HG03442 (cell line): ENCODE data around the gene PTPRJ.
A peak's percentile ranks its signal among the peaks of the same experiment; 100 is the strongest.
"Not testable (repeated sequence)": the region's sequence is repeated elsewhere in the genome, so short reads cannot be mapped to it uniquely, and the experiment has no call there.

Experiments
- ATAC-seq: cut with Tn5 transposase; IDR thresholded peaks from one replicate; pipeline ENCODE4 v1.9.1; 2021; ENCODE audit warnings: mild to moderate bottlenecking, moderate library complexity; ENCODE audit not compliant: unreplicated experiment

PTPRJ gene

DNA sequence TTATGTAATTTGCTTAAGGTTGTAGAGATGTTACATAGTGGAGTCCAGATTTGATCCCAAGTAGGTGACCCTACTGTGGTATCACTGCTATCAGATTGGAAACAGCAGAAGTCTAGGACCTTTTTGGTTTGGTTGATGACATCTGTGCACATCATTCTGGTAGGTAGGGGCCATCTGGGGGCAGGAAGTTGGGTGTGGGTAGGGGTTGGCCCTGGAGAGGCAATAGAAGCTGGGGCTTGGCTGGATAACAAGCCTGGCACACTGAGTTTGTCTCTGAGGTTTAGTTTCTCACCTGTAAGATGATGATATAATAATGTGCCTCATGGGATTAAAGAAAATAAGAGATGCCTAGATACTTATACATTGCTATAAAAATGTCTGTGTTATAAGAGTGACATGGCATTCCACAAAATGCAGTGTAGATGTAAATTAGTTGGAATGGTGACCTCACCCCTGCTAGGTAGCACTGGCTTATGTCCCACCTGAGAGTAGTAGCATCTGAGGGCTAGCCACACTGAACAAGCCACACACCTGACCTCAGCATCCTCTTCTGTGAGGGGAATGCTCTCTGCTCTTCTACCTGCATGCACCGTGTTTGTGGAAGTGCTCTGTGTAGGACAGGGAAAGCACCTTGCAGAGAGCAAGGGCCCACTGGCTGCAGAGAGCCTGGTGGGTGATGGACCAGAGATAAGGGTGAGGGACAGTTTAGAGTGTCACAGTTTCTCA is 36.9 kb downstream of the PTPRJ start:
- ATAC-seq: no peak

- no peak for ATAC-seq
Observed at GRCh38 chr11:48017831-48018527, 37.6 kb downstream of the PTPRJ start.

DNA sequence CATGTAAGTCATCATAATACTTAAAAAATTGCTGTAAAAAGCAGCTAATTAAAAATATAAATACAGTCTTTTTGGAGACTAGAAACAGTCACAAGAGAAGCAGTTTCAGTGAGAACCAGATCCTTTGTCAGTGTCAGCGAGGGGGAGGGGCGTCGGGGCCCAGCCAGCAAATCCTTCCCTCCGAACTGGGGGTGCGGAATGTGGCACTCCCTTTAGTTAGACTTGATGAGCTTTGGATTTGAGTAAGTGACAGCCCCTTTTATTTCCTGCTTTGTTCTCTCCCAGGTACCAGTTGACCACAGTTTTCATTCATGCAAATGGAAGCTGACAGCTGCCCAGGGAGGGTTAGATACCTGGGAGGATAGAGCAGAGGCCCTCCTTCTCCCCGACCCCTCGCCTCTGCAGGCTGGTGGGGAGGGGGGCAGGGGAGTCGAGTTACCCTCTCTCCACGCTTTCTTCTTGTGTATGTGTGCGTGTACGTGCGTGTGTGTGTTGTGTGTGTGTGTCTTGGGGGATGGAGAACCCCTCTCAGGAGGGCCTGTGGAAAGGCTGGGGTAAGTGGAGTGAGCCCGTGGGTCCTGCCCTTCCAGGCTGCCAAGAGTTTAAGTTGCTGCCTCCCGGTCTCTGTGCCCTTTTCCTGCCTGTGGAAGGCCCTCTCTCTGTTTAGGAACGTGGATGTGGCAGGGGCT is 38.3 kb downstream of the PTPRJ start:
- no peak for ATAC-seq

DNA sequence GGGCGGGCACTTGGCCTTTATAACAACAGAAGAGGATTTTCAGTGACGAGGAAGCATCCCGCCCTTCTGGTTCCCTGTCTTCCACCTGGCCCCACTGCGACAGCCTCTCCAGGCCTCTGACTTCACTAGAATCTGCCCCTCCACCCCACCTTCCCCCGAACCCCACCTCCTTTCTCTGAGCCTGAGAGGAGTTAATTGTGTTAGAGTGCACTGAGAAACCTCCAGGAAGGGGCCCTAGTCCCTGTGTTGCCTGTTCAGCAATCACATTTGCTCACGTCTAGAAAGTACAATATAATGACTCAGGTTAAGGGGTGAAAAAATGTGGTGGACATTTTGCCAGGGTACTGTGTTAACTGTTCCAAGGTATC is 38.8 kb downstream of the PTPRJ start:
- no peak for ATAC-seq

DNA sequence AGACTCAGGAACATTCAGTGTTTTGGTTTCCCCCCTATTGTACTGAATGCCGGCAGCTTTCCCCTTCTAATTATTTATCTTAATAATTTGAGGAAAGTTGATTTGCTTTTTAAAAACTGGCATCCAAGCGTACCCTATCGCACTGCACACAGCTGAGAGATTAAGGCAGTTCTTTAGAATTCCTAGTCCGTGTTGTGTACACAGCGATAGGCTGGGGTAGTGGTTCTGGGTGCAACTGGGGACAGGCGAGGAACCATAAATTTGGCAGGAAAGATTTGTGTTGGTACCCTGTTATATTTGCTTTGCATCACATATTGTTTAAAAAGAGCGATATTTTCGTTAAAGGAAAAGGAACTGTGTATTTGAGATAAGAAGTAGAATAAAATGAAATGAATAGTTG is 39.2 kb downstream of the PTPRJ start:
- no peak for ATAC-seq

GRCh38 chr11:48020092-48020755 is 39.9 kb downstream of the PTPRJ start:
- peak; percentile 64 for ATAC-seq

DNA sequence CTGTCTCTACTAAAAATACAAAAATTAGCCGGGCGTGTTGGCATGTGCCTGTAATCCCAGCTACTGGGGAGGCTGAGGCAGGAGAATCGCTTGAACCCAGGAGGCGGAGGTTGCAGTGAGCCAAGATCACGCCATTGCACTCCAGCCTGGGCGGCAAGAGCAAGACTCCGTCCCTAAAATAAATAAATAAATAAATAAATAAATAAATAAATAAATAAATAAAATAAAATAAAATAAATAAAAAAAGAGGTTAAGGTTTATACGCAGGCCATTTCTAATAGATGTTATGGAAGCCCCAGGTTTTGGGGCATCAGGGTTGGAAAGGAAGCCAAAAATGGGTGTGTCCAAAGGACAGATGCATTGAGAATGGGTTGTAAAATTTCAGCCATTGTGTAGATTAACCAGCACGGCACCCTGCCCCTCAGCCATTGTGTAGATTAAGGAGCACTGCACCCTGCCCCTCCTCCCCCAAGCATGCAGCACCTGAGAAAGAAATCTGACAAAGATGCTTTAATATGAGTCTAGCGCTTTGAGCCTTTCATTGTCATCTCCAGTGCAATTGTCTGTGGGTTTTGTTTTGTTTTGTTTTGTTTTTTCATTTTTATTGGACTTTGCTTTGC is 41.0 kb downstream of the PTPRJ start:
- ATAC-seq: not testable (repeated sequence)

- ATAC-seq: no peak
Observed at GRCh38 chr11:48022445-48022844, 42.1 kb downstream of the PTPRJ start.

- not testable (repeated sequence) for ATAC-seq
Observed at GRCh38 chr11:48023608-48024007, 43.2 kb downstream of the PTPRJ start.

GRCh38 chr11:48024635-48025071 is 44.3 kb downstream of the PTPRJ start:
- no peak for ATAC-seq

- ATAC-seq: no peak
Observed at GRCh38 chr11:48025293-48025983, 45.1 kb downstream of the PTPRJ start.

DNA sequence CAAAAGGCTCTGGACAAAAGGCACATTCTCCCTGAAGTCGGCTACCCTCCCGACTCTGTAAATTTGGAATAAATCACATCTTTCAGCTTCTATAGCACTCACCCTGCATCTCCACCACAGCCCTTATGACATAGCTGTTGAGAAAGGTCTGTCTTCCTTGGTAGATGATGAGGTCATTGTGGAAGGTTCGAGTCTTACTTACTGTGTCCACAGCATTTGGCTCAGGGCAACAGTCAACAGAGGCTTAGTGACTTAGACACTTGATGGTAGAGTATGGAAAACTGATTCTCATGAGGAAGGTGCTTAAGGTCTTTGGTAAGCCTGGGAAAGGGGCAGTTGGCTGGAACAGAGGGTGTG is 45.6 kb downstream of the PTPRJ start:
- no peak for ATAC-seq

DNA sequence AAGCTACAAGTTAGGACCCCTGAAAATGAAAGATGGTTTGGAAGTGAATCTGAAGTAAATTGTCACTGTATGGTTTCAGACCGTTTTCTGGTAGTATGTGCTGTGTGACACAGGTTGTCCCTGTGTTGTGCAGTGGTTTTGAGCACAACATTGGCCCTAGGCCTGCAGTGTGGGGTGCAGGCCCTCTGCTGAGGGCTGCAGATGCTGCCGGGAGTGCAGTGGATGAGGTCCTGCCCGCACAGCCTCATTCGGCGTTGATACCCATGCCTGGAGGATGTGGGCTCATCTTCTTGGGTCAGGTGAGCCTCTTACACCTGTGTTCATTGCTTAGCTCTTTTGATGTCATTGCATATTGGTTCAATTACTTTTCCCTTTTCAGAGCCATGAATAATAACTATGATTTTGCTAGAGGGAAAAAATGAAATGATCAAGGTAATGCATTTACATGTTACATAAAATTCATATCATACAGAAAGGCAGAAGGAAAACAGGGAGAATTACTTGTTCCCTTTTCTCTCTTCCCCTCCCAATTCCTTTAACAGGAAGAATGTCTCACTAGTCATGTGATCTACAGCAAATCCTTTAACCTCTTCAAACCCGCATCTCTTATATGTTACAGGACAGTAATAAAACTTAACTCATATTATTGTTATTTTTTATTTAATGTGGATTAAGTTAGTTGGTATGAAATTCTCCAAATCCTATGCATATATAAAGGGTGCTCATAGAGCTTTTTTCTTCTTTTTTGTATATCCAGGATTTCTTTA is 48.7 kb downstream of the PTPRJ start:
- no peak for ATAC-seq

GRCh38 chr11:48029681-48030290 is 49.4 kb downstream of the PTPRJ start:
- no peak for ATAC-seq

DNA sequence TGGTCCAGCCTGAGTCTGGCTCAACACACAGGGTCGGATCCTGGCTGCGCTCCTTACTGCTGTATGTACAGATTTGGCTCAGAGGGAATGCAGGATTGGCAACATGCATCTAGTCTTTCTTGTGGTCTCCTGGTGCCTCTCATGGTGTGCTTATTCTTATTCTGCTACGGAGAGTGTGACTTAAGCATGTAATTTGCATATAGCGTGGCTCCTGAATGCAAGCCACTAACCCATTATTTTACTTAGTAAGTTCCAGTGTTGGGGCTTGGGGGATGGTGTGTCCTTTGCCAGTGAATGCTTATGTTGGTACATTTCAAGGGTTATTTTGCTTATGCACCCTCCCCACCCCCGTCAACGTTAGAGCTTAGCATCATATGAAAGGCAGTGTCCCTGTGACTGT is 51.2 kb downstream of the PTPRJ start:
- peak; percentile 45 for ATAC-seq

- ATAC-seq: no peak
Observed at GRCh38 chr11:48032721-48033120, 52.4 kb downstream of the PTPRJ start.

DNA sequence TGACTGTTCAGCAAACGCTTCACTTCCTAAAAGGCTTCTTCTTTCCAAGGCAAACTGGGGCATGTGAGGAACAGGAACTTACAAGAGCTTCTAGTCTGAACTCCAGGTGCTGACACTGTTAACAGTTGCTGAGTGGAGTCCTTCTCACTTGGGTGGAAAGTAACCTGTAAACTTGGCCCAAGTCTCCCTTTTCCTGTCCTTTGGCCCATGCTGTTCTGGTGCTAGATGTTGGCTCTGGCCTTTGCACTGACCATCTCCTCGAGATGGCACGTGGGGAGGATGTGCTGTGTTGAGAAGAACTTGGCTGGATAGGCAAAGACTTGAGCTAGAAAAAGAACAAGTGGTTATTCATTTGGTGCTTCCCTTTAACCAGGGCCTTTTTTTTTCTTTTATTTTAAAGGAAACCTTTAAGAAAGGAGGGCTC is 53.6 kb downstream of the PTPRJ start:
- ATAC-seq: no peak

- no peak for ATAC-seq
Observed at GRCh38 chr11:48034926-48035871, 54.8 kb downstream of the PTPRJ start.
